PC-3 (cell line): Measurements from ENCODE around the gene KCNK10. TPM values are rescaled to one million over a fixed set of nuclear protein-coding genes. Genes with fewer than 3 reads are reported as not detected.
"Not testable (repeated sequence)": the region's sequence is repeated elsewhere in the genome, so short reads cannot be mapped to it uniquely, and the experiment has no call there.

Experiments used
- ATAC-seq: fragments of 200-7000 bp; cut with Tn5 transposase; 2 replicates; pipeline ENCODE4 v1.9.1; 2020; ENCODE audit warnings: mild to moderate bottlenecking, moderate library complexity
- BruUV-seq: library from RNA; stranded (reverse); fragments of 400-500 nt; replicated peaks from 2 replicates; lab custom pipeline; 2021; lab: Mats Ljungman, UMichigan
- CTCF ChIA-PET: fragments of 300-600 bp; sonication (Branson Sonifier 250); formaldehyde crosslinking; loops from one replicate; lab custom pipeline; 2022; ENCODE audit warnings: antibody characterized with exemption; lab: Charles Lee
- POLR2A ChIA-PET: fragments of 300-600 bp; sonication (Branson Sonifier 250); formaldehyde crosslinking; loops from one replicate; lab custom pipeline; 2022; ENCODE audit warnings: antibody characterized with exemption; ENCODE audit not compliant: unreplicated experiment; lab: Charles Lee
- DNase-seq: peaks from one replicate; pipeline ENCODE4 v3.0.0-alpha.2; 2015
- H2AFZ ChIP-seq: fragments of 300-600 bp; sonication (generic); 2 replicates; pipeline ENCODE4 v1.6.0; 2016; ENCODE audit warnings: antibody characterized with exemption, low read length
- H3F3A ChIP-seq: fragments of 300-600 bp; sonication (generic); one replicate; pipeline ENCODE4 v1.6.0; 2017; ENCODE audit warnings: antibody characterized with exemption, low read length, control low read depth, mild to moderate bottlenecking; ENCODE audit not compliant: unreplicated experiment
- H3K27ac ChIP-seq: fragments of 300-600 bp; sonication (generic); 2 replicates; pipeline ENCODE4 v1.5.1; 2016; ENCODE audit warnings: mild to moderate bottlenecking, low read length
- H3K27me3 ChIP-seq: fragments of 300-600 bp; sonication (generic); 2 replicates; pipeline ENCODE4 v1.6.1; 2016; ENCODE audit warnings: low read length, mixed read lengths
- H3K36me3 ChIP-seq: fragments of 300-600 bp; sonication (generic); 2 replicates; pipeline ENCODE4 v1.6.1; 2016; ENCODE audit warnings: low read depth, mixed run types, low read length, mixed read lengths
- H3K4me1 ChIP-seq: fragments of 300-600 bp; sonication (generic); 2 replicates; pipeline ENCODE4 v1.5.1; 2016; ENCODE audit warnings: low read length; ENCODE audit not compliant: insufficient read depth
- H3K4me2 ChIP-seq: fragments of 300-600 bp; sonication (generic); 2 replicates; pipeline ENCODE4 v1.6.0; 2016; ENCODE audit warnings: low read length
- H3K4me3 ChIP-seq: fragments of 300-600 bp; sonication (generic); 2 replicates; pipeline ENCODE4 v1.5.1; 2016; ENCODE audit warnings: mild to moderate bottlenecking, low read length, mixed read lengths
- H3K79me2 ChIP-seq: fragments of 300-600 bp; sonication (generic); 2 replicates; pipeline ENCODE4 v1.6.1; 2017; ENCODE audit warnings: low read length, mixed read lengths
- H3K9ac ChIP-seq: fragments of 300-600 bp; sonication (generic); 2 replicates; pipeline ENCODE4 v1.6.0; 2016; ENCODE audit warnings: mild to moderate bottlenecking, low read length
- H3K9me2 ChIP-seq: fragments of 300-600 bp; sonication (generic); replicated peaks from 2 replicates; pipeline ENCODE4 v1.6.1; 2016; ENCODE audit warnings: mixed run types, low read length, mixed read lengths
- H3K9me3 ChIP-seq: fragments of 300-600 bp; sonication (generic); 2 replicates; pipeline ENCODE4 v1.6.1; 2016; ENCODE audit warnings: low read length, mixed read lengths
- H4K20me1 ChIP-seq: fragments of 300-600 bp; sonication (generic); 2 replicates; pipeline ENCODE4 v1.6.1; 2016; ENCODE audit warnings: low read length, mixed read lengths
- EZH2 ChIP-seq: fragments of 300-600 bp; sonication (generic); IDR thresholded peaks from one replicate; pipeline ENCODE4 v1.6.1; 2017; ENCODE audit warnings: antibody characterized with exemption, mild to moderate bottlenecking, low read length; ENCODE audit not compliant: unreplicated experiment
- EZH2phosphoT487 ChIP-seq: fragments of 300-600 bp; sonication (generic); IDR thresholded peaks from 2 replicates; pipeline ENCODE4 v1.6.1; 2018; ENCODE audit warnings: mild to moderate bottlenecking, antibody characterized with exemption, low read length, borderline replicate concordance
- intact Hi-C: fragments of 100-400 bp; cut with micrococcal nuclease; formaldehyde crosslinking; loops from 2 replicates; pipeline ENCODE4 v1.9.0; 2023
- total RNA-seq: library from RNA; depleted of rRNA; stranded (reverse); fragments of >200 nt; gene quantifications from 2 replicates; pipeline ENCODE4 v1.2.3, GENCODE V29; 2014
- TF ChIP-seq, protein P1 (sequence below): fragments of 300-600 bp; sonication (generic); conservative IDR thresholded peaks from 2 replicates; pipeline ENCODE4 v1.5.1; 2017; ENCODE audit warnings: antibody characterized with exemption, low read depth, mild to moderate bottlenecking, low read length

The KCNK10 gene
- total RNA-seq, 1 experiment from 2014 or later = not detected

DNA sequence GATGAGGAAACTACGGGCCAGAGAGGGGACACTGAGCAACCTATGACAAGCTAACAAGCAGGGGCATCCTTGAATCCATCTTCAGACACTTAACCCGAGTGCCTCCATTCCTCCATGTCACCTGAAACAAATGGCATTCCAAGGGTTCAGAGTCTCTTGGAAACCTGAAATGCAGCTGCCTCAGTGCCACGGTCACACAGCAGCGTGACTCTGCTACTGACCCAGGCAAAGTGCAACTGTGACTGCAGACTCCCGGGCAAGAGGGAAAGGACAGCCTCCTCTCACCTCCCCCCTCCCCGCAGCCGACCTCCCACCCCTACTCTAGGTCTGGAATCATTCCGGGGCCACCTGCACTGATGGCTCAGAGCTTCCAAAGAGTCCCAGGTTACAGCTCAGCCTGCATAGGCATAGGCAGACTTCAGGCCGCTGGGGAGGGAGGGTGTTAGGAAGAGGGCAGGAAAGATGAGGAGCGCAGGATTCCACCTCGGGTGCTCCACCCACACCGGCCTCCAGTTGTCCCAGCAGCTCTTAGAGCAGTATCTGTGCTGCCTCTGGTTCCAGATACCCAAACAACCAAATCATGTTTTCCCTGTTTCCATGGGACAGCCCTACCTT lies 53.2 kb downstream of the KCNK10 start:
- H3K79me2 ChIP-seq = no peaks in the 10 kb centered on the region
- H2AFZ ChIP-seq = no peak overlapping the region
- H3K27me3 ChIP-seq = 0 out of 2 replicates have a peak, but pooled peaks cover 9% of the 10 kb centered on the region
- H3K36me3 ChIP-seq = no peaks in the 10 kb centered on the region
- ATAC-seq (no peak), DNase-seq (no peak)
- BruUV-seq = no TSS peak
- H3K9ac ChIP-seq = no peak overlapping the region
- ChIA-PET CTCF (no interaction called here), POLR2A (no interaction called here)
- intact Hi-C loops = no loop called here
- no peaks in the 10 kb centered on the region for H3K9me2 ChIP-seq
- H3K4me2 ChIP-seq = no peak overlapping the region
- H3K9me3 ChIP-seq = no peaks in the 10 kb centered on the region
- no peaks in the 10 kb centered on the region for H4K20me1 ChIP-seq
- H3K27ac ChIP-seq = no peak overlapping the region
- no peaks in the 10 kb centered on the region for H3F3A ChIP-seq
- TF ChIP-seq EZH2 (no peak), EZH2phosphoT487 (no peak)
- no peaks in the 10 kb centered on the region for H3K4me1 ChIP-seq
- H3K4me3 ChIP-seq = no peak overlapping the region

DNA sequence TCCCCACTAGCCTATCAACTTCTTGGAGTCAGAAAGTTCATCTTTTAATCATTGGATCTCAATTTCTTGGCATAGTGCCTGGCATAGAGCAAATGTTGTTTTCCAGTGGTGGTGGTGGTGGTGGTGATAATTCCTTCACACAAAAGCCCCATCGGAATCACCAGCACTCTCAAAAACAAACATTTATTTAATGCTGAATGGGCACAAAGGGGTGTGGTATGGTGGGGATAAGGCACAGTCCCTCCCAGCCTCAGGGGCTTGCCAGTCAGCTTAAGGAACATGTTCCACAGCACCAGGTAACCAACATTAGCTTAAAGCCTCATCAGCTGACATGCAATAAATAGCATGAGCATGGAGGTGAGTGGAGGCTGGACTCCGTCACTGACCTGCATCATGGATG lies 56.6 kb downstream of the KCNK10 start:
- BruUV-seq = no TSS peak
- Histone ChIP-seq H3K27me3 (0 out of 2 replicates have a peak, but pooled peaks cover 9% of the 10 kb centered on the region), H3K4me1 (no peaks in the 10 kb centered on the region), H3K4me2 (no peak overlapping the region), H4K20me1 (no peaks in the 10 kb centered on the region), H3K27ac (no peak overlapping the region), H3K36me3 (no peaks in the 10 kb centered on the region), H3K79me2 (no peaks in the 10 kb centered on the region), H3F3A (no peaks in the 10 kb centered on the region), H3K9me3 (no peaks in the 10 kb centered on the region), H3K9me2 (no peaks in the 10 kb centered on the region), H3K4me3 (no peak overlapping the region), H2AFZ (no peak overlapping the region), H3K9ac (no peak overlapping the region)
- ATAC-seq (no peak), DNase-seq (no peak)
- intact Hi-C loops = no loop called here
- no peak for TF ChIP-seq EZH2phosphoT487
- TF ChIP-seq EZH2 = no peak
- TF ChIP-seq, protein P1, sequence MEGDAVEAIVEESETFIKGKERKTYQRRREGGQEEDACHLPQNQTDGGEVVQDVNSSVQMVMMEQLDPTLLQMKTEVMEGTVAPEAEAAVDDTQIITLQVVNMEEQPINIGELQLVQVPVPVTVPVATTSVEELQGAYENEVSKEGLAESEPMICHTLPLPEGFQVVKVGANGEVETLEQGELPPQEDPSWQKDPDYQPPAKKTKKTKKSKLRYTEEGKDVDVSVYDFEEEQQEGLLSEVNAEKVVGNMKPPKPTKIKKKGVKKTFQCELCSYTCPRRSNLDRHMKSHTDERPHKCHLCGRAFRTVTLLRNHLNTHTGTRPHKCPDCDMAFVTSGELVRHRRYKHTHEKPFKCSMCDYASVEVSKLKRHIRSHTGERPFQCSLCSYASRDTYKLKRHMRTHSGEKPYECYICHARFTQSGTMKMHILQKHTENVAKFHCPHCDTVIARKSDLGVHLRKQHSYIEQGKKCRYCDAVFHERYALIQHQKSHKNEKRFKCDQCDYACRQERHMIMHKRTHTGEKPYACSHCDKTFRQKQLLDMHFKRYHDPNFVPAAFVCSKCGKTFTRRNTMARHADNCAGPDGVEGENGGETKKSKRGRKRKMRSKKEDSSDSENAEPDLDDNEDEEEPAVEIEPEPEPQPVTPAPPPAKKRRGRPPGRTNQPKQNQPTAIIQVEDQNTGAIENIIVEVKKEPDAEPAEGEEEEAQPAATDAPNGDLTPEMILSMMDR = no peak
- ChIA-PET POLR2A (no interaction called here), CTCF (no interaction called here)

DNA sequence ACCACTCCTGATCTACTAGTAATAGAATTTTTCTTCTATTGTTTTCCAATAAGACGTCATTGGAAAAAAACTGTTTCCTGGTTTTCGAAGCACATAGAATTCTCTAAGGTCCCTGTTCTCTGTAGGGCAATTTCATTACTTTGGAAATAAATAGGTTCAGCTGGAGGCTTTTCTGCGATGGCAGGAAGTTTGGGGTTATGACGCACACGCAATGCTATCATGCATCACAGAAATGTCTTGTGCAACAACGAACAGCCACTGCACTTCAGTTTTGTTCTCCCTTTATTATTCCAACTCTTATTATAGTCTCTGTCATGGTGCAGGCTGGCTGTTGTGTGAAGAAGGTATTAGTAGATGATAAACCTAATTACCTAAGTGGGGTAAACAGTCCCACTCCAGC lies 59.0 kb downstream of the KCNK10 start:
- no TSS peak for BruUV-seq
- Histone ChIP-seq H3K4me2 (no peak overlapping the region), H3F3A (no peaks in the 10 kb centered on the region), H3K4me3 (no peak overlapping the region), H3K27ac (no peak overlapping the region), H2AFZ (no peak overlapping the region), H3K9ac (no peak overlapping the region), H4K20me1 (no peaks in the 10 kb centered on the region), H3K79me2 (no peaks in the 10 kb centered on the region), H3K36me3 (no peaks in the 10 kb centered on the region), H3K9me3 (no peaks in the 10 kb centered on the region), H3K9me2 (no peaks in the 10 kb centered on the region), H3K27me3 (peaks cover 4% of the 10 kb centered on the region), H3K4me1 (no peaks in the 10 kb centered on the region)
- ATAC-seq = no peak
- ChIA-PET CTCF (no interaction called here), POLR2A (no interaction called here)
- intact Hi-C loops = no loop called here
- TF ChIP-seq, protein P1 = no peak
- no peak for TF ChIP-seq EZH2
- TF ChIP-seq EZH2phosphoT487 = no peak
- no peak for DNase-seq

GRCh38 chr14:88261302-88261701 lies 61.8 kb downstream of the KCNK10 start:
- H3K27me3 ChIP-seq = peaks cover 26% of the 10 kb centered on the region
- intact Hi-C loops, H3K9ac ChIP-seq, H4K20me1 ChIP-seq, H3K4me2 ChIP-seq, H3K27ac ChIP-seq, DNase-seq, ATAC-seq, POLR2A ChIA-PET, H3K36me3 ChIP-seq, H2AFZ ChIP-seq, H3K9me2 ChIP-seq, H3K9me3 ChIP-seq, H3F3A ChIP-seq, BruUV-seq, H3K4me3 ChIP-seq, H3K4me1 ChIP-seq, CTCF ChIA-PET, H3K79me2 ChIP-seq: not testable (repeated sequence)
